DND-41 (cell line): Measurements from ENCODE around the gene ALPK3.

Source experiments
- CTCF ChIP-seq: IDR thresholded peaks from 2 replicates; pipeline ENCODE4 v1.5.1; 2012; ENCODE audit warnings: borderline replicate concordance, low read length, moderate library complexity, mild to moderate bottlenecking; ENCODE audit not compliant: poor library complexity, severe bottlenecking; ENCODE audit errors: extremely low read depth
- EZH2 ChIP-seq: IDR thresholded peaks from 3 replicates; pipeline ENCODE4 v1.6.1; 2012; ENCODE audit warnings: borderline replicate concordance, low read depth, mild to moderate bottlenecking, moderate library complexity, low read length, inconsistent platforms; ENCODE audit not compliant: severe bottlenecking

- TF ChIP-seq CTCF (no peak), EZH2 (no peak)
Observed at GRCh38 chr15:84842781-84843180, 25.6 kb downstream of the ALPK3 start.
